ENCODE data around the gene SYNDIG1. TPM values are rescaled to one million over a fixed set of nuclear protein-coding genes. Genes with fewer than 3 reads are reported as not detected.

Gene SYNDIG1
- polyA plus RNA-seq, 1 donor: 4.1 TPM

DNA sequence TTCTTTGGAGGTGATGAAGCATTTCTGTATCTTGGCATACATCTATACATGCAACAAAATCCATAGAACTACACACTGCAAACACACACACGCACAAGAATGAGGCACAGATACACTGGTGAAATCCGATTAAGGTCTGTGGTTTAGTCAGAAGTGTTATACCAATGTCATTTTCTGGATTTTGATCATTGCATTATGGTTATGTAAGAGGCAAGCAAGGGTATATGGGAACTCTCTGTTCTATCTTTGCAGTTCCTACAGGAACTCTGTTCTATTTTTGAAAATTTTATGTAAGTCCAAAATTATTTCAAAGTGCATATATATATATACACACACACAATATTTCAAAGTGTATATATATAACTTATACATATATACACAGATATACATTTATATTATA is 101.7 kb downstream of the SYNDIG1 start:
- DNase-seq: no peak

DNA sequence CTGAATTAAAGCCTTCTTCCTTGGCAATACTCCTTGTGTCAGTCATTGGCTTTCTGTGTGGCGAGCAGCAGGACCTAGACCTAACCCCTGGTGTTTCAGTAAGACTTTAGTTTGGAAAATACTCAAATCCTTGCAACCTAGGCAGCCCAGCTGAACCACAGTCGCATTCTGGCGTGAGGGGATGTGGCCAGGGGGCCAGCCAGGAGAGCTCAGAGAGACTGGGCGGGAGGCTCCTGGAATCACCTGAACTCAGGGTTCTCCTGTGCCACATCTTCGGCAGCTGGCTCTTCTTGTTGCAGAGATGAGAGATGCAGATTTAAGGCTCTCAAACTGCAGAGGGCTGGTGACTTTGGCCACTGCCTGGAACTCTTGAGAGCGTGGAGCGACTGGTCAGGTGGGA is 102.7 kb downstream of the SYNDIG1 start:
- DNase-seq: no peak

DNA sequence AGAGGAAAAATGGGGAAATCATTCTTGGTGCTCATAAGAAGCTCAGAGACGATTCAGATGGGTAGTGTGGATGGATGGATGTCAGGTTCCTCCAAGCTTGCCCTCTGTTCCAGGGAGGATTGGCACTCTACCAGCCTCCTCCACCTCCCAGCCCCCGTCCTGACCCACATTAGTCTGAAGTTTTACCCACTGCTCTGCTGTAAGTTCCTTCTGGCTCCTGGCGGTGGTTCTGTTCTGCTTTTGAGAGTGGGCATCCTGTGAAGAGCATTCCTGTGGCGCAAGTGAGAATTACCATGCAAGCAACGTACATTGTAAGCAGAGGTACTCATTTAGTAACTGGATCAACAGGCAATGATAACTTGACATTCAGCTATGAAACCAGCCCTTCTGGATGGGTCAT is 103.4 kb downstream of the SYNDIG1 start:
- DNase-seq: no peak

DNA sequence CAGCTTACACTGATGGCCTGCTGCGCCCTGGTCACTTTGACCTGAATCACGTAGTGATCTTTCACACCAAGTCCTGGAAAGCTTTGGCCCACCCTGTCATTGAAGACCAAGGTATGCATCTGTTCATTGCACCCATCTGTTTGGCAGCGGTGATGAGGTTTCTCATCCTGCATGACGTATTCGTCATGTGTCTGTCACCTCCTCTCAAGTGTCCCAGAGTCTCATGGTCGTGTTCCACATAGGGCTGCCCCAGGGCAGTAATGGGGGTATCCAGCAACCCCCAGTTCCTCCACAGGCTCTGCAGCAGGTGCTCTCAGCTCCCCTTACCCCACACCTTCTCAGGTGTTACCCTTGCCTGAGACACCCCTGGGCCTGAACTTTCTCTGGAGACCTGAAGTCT is 104.1 kb downstream of the SYNDIG1 start:
- DNase-seq: no peak

DNA sequence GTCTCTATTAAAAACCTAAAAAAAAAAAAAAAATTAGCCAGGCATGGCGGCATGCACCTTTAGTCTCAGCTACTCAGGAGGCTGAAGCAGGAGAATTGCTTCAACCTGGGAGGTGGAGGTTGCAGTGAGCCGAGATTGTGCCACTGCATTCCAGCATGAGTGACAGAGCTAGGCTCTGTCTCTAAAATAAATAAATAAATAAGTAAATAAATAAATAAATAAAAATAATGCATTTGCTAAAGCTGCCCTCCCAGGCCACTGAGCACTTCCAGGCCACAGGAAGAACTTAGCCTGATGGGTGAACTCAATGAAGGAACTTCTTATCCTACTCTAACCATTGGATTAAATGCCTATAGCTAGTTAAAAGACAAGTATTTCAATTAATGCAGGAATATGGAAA is 104.9 kb downstream of the SYNDIG1 start:
- no peak for DNase-seq

DNA sequence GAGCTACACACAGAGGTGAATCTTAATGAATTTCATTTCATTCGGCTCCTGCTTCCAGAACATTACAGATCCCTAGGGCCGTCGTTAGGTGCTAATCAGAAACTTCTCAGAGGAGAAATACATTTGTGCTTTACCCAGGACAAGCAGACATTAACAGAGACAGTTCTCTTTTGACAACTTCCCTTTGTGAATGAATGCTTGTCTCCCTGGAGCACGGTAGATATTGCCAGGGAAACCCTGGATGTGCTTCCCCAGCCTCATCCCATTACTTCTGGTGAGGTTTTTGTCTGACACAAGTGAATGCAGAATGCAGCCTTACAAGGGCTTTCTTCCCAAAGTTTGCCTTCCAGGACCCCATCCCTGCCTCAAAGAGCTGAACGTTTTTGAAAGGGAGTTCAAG is 105.4 kb downstream of the SYNDIG1 start:
- DNase-seq: no peak

DNA sequence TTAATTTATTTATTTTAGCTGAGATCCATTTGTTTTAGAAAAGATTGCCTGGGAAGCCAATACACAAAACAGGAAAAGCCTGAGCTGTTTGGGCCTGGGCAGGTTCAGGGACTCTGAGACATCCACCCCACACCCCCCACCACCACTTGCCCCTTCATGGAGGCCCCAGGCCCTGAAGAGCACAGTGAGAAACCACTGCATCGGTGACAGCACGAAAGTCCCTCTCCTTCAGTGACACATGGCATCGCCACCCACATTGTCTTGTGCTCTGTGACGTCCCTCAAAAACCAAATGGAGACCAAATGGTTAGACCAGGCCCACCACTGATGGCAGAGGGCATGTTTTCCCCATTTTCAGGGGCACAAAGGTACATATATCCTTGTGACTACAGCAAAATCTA is 106.4 kb downstream of the SYNDIG1 start:
- no peak for DNase-seq

DNA sequence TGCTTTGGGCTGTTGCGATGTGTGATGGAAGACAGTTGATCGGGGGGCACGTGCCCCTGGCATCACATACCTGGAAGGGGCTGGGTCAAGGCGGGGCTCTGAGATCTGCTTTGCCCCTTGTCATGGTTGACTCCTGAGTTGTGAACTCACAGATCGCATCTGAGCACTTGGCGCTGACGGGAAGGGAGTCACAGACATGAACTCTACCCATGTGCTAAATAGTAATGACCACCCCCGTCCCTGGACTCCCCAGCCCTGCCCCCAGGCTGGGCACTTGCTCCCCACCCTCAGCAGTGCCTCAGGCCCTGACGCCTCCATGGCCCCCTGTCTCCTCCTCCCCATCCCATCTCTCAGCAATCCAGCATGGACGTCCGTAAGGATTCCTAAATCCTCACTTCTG is 107.0 kb downstream of the SYNDIG1 start:
- no peak for DNase-seq

DNA sequence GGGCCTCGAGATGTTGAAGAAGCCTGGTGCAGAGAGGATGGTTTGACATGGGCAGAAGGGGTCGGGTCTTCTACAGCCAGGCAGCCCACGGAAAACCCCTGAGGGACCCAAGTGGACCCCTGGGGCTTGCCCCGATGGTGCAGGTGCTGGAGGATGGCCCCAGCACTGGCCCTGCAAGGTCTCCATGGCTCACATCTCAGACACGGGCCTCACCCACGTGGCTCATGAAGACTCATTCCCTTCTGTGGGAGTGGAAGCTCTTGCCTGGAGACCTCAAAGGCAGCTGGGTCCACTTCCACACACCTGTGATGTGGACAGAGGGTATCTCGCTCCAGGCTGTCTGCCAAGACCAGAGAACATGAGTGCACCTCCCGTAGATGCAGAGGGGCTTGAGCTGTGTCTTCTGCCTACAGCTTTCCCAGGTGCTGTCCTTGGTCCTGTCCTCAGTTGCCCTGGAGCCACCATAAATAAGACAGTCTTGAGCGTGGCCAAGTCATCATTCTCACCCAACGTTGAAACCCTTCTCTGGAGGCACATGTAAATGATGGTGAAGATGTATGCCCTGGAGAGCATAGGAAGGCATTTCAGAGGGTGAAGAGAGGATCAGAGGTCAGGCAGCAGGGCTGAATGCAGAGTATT is 108.0 kb downstream of the SYNDIG1 start:
- no peak for DNase-seq

DNA sequence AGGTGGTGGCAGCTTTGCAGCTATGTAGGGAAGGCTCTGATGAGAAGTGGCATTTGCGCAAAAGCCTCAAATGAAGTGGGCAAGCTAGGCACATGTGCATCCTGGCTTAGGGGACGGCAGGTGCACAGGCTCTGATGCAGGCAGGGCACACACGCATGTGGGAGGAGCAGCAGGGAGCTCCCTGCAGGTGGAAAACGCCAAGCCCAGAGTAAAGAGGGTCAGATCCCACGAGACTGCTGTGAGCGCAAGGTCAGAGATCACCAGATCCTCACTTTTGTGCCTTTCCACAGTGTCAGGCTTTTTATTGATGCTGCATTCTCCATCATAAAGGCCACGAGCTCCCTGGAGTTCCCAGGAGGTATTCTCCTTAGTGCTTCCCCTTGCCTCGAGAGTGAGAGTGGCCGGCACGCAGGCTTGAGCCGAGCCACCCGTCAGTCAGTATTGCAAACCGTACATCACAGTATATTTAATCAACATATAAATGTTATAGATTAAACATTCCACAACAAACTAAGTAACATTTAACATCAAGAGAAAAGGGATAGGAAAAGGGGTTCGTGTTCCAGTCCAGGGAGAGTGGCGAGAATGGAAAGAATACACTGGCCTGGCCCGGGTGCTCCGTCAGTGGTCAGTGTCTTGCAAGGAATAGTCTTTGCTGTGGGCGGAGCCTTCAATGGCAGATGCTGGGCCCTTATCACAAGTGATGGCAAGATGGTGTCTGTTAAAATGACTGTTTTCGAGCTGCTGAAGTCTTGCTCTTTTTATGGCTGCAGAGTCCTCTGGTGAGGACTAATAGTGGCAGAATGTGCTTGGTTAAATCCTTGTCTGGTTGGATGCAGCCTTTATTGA is 109.4 kb downstream of the SYNDIG1 start:
- no peak for DNase-seq

DNA sequence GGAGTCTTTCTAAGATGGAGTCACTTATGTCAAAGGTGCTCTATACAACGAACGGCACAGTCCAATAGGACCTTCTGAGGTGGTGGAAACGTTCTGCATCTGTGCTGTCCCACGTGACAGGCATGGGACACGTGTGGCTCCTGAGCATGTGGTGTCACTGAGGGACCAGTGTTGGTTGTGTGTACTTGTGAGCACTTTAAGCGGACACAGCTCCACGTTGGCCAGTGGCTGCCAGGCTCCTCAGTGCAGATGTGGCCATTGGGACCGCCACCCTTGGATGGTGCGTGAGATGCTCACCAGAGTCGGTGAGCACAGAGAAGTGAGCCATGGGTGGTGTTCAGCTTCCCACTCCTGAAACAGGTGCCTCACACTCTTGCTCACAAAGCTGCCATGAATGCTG is 110.0 kb downstream of the SYNDIG1 start:
- no peak for DNase-seq

DNA sequence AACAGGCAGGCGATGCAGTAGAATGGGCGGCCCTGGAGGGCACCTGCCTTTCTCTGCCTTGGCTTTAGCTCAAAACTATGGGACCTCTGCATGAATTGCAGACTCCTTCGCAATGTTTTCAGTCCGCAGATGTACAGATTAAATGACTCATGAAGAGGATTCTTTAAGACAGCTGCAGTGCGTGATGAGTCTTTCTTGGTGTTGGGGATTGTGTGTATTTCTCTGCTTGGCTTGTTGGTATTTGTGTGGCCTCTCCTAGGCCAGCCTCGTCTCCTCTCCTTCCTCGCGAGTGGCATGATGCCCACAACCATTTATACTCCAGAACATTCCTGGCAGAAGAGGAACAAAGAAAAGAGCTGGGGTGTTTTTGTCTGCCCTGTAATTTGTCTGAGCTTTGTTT is 110.6 kb downstream of the SYNDIG1 start:
- no peak for DNase-seq

DNA sequence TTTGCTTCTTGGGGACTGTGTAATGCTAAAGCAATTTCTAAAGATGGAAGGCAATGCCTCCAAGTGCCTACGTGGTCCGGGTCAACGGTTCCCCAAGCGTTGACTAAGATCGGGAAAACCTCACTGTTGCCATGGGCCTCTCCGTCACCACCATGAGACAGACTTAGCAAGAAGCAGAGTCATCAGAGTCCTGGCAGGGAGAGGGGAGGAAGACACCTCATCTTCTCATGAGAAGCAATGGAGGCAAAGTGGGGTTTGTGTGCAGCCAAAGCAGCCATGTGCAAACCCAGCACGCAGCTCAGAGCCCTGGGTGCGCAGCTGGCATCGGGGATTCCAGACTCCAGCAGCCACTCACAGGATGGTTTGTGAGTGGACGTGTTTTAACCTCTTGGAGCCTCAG is 111.4 kb downstream of the SYNDIG1 start:
- no peak for DNase-seq

DNA sequence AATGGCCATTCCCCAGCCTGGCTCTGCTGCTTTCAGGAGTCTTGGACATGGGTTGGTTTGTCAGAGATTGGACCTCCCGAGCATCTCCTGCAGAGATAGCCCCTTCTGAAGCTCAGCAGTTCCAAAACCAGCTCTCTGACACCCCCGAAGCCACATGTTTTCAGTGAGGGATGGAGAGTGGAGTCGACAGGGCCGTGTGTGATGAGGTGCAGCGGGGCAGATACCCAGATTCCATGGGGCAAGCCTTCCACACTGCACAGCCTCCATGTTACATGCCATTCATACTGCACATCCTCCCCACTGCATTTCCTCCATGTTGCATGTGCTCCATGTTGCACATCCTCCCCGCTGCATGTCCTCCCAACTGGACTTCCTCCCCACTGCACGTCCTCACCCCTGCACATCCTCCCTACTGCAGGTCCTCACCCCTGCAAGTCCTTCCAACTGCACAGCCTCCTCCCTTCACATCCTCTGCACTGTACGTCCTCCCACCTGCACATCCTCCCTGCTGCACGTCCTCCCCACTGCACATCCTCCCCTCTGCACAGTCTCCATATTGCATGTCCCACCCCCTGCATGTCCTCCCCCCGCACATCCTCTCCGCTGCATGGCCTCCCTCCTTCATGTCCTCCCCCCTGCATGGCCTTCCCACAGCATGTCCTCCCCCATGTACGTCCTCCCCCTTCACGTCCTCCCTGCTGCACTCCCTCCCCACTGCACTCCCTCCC is 112.2 kb downstream of the SYNDIG1 start:
- DNase-seq: no peak

DNA sequence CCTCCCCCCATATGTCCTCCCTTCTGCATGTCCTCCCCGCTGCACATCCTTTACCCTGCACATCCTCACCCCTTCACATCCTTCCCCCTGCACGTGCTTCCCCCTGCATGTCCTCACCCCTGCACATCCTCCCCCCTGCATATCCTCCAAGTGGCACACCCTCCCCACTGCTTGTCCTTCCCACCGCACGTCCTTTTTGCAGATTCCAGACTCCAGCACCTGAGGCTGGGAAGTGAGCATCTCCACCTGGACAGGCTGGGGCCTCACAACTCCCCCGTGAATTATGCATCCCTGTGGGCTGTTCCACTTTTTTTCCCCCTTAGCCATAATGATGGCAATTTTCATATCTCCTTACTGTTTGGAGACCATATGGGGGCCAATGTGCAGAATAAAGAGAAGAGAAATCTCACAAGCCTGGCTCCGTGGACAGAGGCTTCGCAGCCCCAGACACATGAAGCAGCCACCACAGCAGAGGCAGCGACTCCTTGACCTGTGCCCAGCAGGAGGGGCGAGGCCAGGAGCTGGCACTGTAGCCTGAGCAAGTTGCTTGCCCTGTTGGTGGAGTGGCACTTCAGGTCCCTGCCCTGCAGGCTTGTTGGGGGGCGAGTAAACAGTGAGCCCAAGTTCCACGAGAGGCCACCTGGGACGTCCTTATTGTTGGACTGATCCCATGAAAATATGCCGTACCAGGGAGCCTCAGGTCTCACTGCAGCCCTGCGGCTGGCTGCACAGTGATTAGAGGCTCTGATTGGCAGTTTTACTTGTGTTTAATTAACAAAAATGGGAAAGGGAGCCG is 113.1 kb downstream of the SYNDIG1 start:
- no peak for DNase-seq

DNA sequence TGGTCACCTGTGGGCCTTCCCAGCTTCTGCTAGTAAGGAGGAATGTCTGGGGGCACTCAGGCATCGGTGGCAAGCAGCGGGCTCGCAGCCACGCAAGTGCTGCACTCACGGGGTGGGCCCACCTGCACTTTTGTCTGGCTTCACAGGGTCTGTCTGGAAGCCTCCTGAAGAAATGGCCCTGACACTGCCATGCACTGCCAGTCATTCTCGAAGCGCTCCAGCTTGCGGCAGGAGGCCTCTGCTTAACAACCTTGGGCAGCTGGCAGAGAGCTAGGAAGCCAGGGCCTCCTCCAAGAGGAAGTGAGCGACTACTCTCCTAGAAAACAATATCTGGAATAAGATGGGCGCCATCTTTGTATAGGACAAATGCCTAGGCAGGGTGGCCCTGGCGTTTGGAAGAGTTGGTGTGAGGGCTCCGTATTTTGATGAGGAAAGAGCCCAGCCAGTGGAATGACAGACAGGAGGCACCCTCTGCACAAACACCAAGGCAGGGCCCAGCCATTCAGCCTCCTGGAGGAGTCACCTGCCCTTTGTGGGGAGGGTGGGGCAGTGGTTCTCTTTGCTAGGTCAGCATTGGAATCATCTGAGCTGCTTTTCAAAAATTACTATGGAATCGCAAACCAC is 113.9 kb downstream of the SYNDIG1 start:
- DNase-seq: no peak

DNA sequence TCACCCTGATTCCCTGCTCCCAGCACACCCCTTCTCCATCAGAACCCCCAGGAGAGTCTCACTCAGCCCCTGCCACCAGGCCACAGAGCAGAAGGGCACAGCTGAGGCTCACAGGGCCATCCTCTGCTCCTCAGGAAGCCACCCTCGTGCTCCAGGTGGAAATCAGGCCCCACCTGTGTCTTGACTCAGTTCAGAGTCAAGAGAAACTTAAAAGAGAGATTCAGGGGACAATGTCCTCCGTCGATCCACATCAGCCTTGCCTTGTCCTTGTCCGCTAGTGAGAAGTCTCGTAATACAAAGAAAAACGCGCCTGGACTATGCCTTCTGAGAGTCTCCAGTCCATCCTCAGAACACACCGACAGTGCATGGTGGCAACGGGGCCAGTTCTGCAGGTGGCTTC is 114.6 kb downstream of the SYNDIG1 start:
- DNase-seq: no peak

DNA sequence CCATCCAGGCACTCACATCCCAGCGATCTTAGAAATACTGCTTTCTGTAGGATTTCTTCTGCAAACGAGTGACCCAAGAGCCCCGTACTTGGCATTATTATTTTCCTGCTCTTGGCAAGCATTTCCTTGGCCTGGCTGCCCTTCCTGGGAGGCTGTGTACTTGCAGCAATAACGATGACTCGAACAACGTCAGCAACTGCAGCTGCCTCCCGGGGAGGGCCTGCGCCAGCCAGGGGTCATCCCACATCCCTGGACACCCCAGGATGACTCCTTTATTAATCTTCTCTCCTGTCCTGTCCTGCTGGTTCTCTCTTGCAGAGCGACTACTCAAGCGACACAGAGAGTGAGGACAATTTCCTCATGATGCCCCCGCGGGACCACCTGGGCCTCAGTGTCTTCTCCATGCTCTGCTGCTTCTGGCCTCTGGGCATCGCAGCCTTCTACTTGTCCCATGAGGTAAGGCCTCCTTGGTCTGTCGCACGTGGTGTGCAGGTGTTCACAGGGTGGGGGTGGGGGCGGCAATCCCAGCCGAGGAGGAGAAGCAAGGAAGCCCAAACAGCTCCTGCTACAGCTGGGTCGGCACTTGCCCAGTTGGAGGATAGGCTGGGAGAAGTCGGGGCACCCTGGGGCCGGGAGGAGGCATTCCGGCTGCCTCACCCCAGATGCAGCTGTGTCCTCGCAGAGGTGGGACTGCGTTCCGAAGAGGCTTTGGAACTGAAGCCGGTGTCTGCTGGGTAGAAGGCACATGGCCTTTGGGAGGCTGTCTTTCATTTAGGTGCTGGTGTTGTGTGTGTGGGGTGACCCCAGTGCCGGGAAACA is 115.3 kb downstream of the SYNDIG1 start:
- no peak for DNase-seq

DNA sequence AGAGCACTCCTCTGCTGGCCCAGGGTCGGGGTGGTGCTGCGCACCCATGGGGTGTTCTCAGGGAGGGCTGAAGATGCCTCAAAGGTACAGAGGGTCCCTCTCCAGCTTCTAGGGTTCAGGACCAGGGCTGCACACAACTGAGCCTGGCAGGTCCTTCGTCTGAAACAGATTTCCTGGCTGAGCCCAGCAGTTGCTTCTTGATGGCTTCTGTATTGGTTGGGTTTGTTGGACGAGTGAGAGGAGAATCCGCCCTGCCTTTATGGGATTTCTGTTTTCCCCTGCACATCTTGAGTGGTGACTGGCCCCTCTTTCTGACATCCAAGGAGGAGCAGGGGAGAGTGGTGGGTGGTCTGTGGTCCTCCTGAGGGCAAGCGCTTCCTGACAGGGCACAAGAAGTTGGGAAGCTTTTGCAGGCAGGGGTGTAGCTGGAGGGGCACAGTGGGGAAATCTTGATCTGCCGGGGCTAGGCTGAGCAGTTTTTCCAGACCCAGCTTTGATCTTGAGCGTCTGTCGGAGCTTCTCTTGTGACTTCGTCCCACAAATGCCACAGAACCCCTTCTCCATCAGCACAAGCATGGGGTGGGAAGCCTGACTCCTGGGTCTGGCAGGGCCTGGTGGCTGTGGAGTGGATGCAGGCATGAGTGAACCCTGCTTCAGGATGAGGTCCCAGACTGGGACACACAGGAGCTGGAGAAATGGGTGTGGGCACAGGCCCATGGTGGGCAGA is 116.5 kb downstream of the SYNDIG1 start:
- DNase-seq: no peak

DNA sequence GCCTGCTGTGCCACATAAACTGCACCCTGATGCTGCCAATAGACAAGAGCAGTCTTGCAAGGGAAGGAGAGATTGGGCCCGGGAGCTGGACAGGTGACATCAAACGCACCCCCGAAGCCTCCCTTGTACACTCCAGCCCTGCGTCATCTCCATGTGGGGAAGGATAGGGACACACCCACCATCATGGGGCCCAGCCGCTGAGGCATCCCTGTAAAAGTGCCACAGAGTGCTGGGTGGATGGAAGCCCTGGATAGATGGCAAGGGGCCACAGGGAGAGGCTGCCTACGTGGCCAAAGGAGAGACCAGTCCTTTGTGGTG is 117.1 kb downstream of the SYNDIG1 start:
- no peak for DNase-seq
